ENCODE data around the gene SLC31A2.

DNA sequence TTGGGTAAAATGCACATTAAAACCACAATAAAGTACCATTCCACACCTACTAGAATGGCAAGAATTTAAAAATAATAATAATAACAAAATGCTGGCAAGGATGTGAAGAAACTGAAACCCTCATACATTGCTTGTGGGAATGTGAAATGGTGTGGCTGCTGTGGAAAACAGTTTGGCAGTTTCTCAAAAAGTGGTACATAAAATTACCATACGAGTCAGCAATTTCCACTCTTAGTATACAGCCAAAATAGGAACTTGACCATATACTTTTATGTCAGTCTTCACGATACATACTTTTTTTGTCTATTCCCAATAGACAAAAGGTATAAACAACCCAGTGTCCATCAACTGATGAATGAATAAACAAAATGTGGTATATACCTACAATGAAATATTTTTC lies 54.6 kb downstream of the SLC31A2 start:
- no peak for TF ChIP-seq POLR2A (IDR thresholded peaks at IDR 0.05)
- TF ChIP-seq, protein P1, sequence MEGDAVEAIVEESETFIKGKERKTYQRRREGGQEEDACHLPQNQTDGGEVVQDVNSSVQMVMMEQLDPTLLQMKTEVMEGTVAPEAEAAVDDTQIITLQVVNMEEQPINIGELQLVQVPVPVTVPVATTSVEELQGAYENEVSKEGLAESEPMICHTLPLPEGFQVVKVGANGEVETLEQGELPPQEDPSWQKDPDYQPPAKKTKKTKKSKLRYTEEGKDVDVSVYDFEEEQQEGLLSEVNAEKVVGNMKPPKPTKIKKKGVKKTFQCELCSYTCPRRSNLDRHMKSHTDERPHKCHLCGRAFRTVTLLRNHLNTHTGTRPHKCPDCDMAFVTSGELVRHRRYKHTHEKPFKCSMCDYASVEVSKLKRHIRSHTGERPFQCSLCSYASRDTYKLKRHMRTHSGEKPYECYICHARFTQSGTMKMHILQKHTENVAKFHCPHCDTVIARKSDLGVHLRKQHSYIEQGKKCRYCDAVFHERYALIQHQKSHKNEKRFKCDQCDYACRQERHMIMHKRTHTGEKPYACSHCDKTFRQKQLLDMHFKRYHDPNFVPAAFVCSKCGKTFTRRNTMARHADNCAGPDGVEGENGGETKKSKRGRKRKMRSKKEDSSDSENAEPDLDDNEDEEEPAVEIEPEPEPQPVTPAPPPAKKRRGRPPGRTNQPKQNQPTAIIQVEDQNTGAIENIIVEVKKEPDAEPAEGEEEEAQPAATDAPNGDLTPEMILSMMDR (IDR thresholded peaks at IDR 0.05) = no peak

Measured in prostate gland (tissue), 2 donors.